K562 (cell line): ENCODE results near the gene NRF1. TPM values are rescaled to one million over a fixed set of nuclear protein-coding genes. Genes with fewer than 3 reads are reported as not detected.

Source experiments
- AFF1 ChIP-seq, 2 experiments: fragments of 450-650 bp; IDR thresholded peaks; 2 replicates each; pipeline ENCODE4 v1.6.1; 2018; ENCODE audit warnings: mild to moderate bottlenecking in 2 of 2, low read depth in 1 of 2; ENCODE audit not compliant: partially characterized antibody in 2 of 2
- ARID3B ChIP-seq: fragments of 250-450 bp; sonication (Bioruptor Pico); IDR thresholded peaks from 2 replicates; pipeline ENCODE4 v1.4.0; 2020; ENCODE audit warnings: borderline replicate concordance
- BCLAF1 ChIP-seq, 2 experiments: fragments of 450-650 bp in 1 of 2; IDR thresholded peaks; 2 replicates each; pipeline ENCODE4 v1.6.1; 2011 to 2017; ENCODE audit warnings: low read depth in 2 of 2, antibody characterized with exemption in 1 of 2, borderline replicate concordance in 1 of 2, low read length in 1 of 2, mild to moderate bottlenecking in 1 of 2, mixed read lengths in 1 of 2; ENCODE audit not compliant: control insufficient read depth in 1 of 2
- HDGF ChIP-seq: fragments of 450-650 bp; IDR thresholded peaks from 2 replicates; pipeline ENCODE4 v1.6.1; 2016
- MAFK ChIP-seq: IDR thresholded peaks from 2 replicates; pipeline ENCODE4 v1.6.1; 2011; ENCODE audit warnings: low read length, improper control_type of control experiment
- PML ChIP-seq: IDR thresholded peaks from 2 replicates; pipeline ENCODE4 v1.6.1; 2012; ENCODE audit warnings: low read length, inconsistent platforms
- POLR2B ChIP-seq: fragments of 450-650 bp; IDR thresholded peaks from 2 replicates; pipeline ENCODE4 v1.6.1; 2018; ENCODE audit warnings: low read depth; ENCODE audit not compliant: partially characterized antibody
- PURB ChIP-seq: sonication (generic); formaldehyde crosslinking; IDR thresholded peaks from 2 replicates; pipeline ENCODE4 v1.9.0; 2021; ENCODE audit warnings: low read depth, mild to moderate bottlenecking, missing genetic modification reagents
- SNIP1 ChIP-seq: fragments of 450-650 bp; IDR thresholded peaks from 2 replicates; pipeline ENCODE4 v1.7.1; 2017; ENCODE audit warnings: low read depth, mild to moderate bottlenecking
- TAF1 ChIP-seq: IDR thresholded peaks from 2 replicates; pipeline ENCODE4 v1.6.1; 2011; ENCODE audit warnings: mild to moderate bottlenecking, low read length, moderate library complexity; ENCODE audit not compliant: insufficient read depth, control insufficient read depth, severe bottlenecking; ENCODE audit errors: extremely low read depth
- TEAD2 ChIP-seq: fragments of 450-650 bp; IDR thresholded peaks from 2 replicates; pipeline ENCODE4 v1.6.1; 2016; ENCODE audit warnings: missing genetic modification characterization, control low read depth, missing compliant biosample characterization
- THRB ChIP-seq: fragments of 450-650 bp; formaldehyde crosslinking; conservative IDR thresholded peaks from 2 replicates; pipeline ENCODE4 v1.4.0; 2022; ENCODE audit warnings: mild to moderate bottlenecking, missing genetic modification characterization
- ZBTB17 ChIP-seq: fragments of 450-650 bp; formaldehyde crosslinking; IDR thresholded peaks from 2 replicates; pipeline ENCODE4 v1.4.0; 2020; ENCODE audit warnings: mild to moderate bottlenecking
- ZBTB34 ChIP-seq: fragments of 250-450 bp; sonication (Bioruptor Pico); IDR thresholded peaks from 2 replicates; pipeline ENCODE4 v1.8.0; 2021; ENCODE audit warnings: mild to moderate bottlenecking, moderate library complexity
- ZNF124 ChIP-seq: sonication (generic); formaldehyde crosslinking; IDR thresholded peaks from 2 replicates; pipeline ENCODE4 v1.8.1; 2022; ENCODE audit warnings: missing genetic modification reagents
- ZNF79 ChIP-seq: fragments of 250-450 bp; sonication (Bioruptor Pico); IDR thresholded peaks from 2 replicates; pipeline ENCODE4 v1.4.0; 2020; ENCODE audit warnings: low read depth, mild to moderate bottlenecking, moderate library complexity
- polyA plus RNA-seq, 8 experiments: library from polyadenylated mRNA; depleted of rRNA in 4 of 8; stranded (reverse) in 5 of 8; unstranded in 3 of 8; fragments of >200 nt; fragmentation: Nextera tagmentation in 2 of 8; fragmentation: Illumina TruSeq in 1 of 8; extraction: Ambion mirVana in 2 of 8; extraction: Trizol in 1 of 8; gene quantifications; 2 replicates each; pipeline versions ENCODE4 v1.2.1 to v1.2.3, GENCODE V29; 2011 to 2014; ENCODE audit warnings: inconsistent platforms in 1 of 8, missing spikeins in 1 of 8
- total RNA-seq, 7 experiments: library from RNA; depleted of rRNA in 6 of 7; stranded (reverse); fragments of >200 nt in 6 of 7; fragmentation: Illumina TruSeq in 2 of 7; extraction: Trizol in 2 of 7; gene quantifications; 2 replicates each; pipeline versions ENCODE4 v1.2.1 to v1.2.3, GENCODE V29; 2011 to 2021; ENCODE audit warnings: low replicate concordance in 1 of 7

NRF1 gene
- total and polyA plus RNA-seq, 9 of the 15 experiments (the other 6 are each of a cell fraction or from before 2014, with no cell fraction given): 8.6 to 28.8 (median 20.3) TPM

- no peak for TF ChIP-seq ZBTB34 (CRISPR knock-in tag)
- no peak for TF ChIP-seq BCLAF1 (IDR thresholded peaks at IDR 0.05; ENCODE audit: borderline replicate concordance in 1 of 2, control insufficient read depth in 1 of 2, low read depth in 2 of 2, low read length in 1 of 2)
- TF ChIP-seq SNIP1: no peak
- no peak for TF ChIP-seq ZNF79 (CRISPR knock-in tag)
- peak; percentile 11; the same call in 1 of the 2 replicates for TF ChIP-seq HDGF
- 0 out of 2 replicates have a peak, but pooled peaks have one; percentile 12 for TF ChIP-seq PML
- no peak for TF ChIP-seq ZBTB17 (CRISPR knock-in tag)
- TF ChIP-seq THRB: 0 out of 2 replicates have a peak, but pooled peaks have one; percentile 32
- TF ChIP-seq TEAD2 (tag): no peak
- TF ChIP-seq ZNF124 (CRISPR knock-in tag): no peak
- TF ChIP-seq ARID3B: no peak
- no peak for TF ChIP-seq PURB
- no peak for TF ChIP-seq TAF1
- TF ChIP-seq MAFK: no peak
- TF ChIP-seq AFF1 (IDR thresholded peaks at IDR 0.05; ENCODE audit: low read depth in 1 of 2, partially characterized antibody in 2 of 2): peak in 1 of 2 experiments; percentile 44
- TF ChIP-seq POLR2B: no peak
Measured at GRCh38 chr7:129610709-129611245, 743 bp upstream of the NRF1 start (continued).
